SK-N-SH treated with all-trans-retinoic acid at 6 μM for 48 hours (cell line): ENCODE results near the gene PYY.

ENCODE experiments used
- ISL1 ChIP-seq: fragments of 250-450 bp; sonication (Bioruptor Pico); IDR thresholded peaks from 2 replicates; pipeline ENCODE4 v2.1.2; 2022; ENCODE audit warnings: mild to moderate bottlenecking, moderate library complexity
- RARB ChIP-seq: fragments of 250-450 bp; sonication (Bioruptor Pico); IDR thresholded peaks from 2 replicates; pipeline ENCODE4 v1.8.0; 2021; ENCODE audit warnings: mild to moderate bottlenecking, moderate library complexity
- ZFP3 ChIP-seq: fragments of 250-450 bp; sonication (Bioruptor Pico); IDR thresholded peaks from 2 replicates; pipeline ENCODE4 v1.5.0; 2020; ENCODE audit warnings: mild to moderate bottlenecking, moderate library complexity
- TF ChIP-seq, protein P1 (sequence below): fragments of 250-450 bp; sonication (Bioruptor Pico); IDR thresholded peaks from 2 replicates; pipeline ENCODE4 v1.5.1; 2020; ENCODE audit warnings: low read depth, mild to moderate bottlenecking, moderate library complexity
- TF ChIP-seq, protein P2 (sequence below): fragments of 250-450 bp; sonication (Bioruptor Pico); IDR thresholded peaks from 2 replicates; pipeline ENCODE4 v1.5.0; 2020; ENCODE audit warnings: mild to moderate bottlenecking, moderate library complexity

DNA sequence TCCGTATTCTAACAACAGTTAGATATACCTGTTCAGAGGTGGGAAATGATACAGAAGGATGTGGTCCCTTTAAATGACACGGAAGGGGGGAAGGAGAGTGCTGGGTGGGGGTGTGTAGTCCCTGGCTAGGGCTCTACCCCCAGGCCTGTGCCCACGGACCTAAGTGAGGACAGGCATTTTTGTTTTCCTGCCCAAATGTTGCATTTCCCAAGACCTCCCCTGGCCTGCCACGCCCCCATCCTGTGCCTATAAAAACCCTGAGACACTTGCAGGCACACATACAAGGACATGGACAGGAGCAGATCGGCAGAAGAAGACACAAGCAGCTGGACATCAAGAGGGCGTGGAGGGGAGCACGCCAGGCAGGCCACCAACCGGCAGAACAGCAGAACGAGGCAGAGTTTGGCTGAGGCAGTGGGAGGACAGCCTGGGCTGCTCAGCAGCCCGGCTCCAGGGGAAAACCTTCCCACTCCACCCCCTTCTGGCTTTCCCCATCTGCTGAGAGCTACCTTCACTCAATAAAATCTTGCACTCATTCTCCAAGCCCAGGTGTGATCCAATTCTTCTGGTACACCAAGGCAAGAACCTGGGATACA is 33.1 kb downstream of the PYY start:
- TF ChIP-seq, protein P1, sequence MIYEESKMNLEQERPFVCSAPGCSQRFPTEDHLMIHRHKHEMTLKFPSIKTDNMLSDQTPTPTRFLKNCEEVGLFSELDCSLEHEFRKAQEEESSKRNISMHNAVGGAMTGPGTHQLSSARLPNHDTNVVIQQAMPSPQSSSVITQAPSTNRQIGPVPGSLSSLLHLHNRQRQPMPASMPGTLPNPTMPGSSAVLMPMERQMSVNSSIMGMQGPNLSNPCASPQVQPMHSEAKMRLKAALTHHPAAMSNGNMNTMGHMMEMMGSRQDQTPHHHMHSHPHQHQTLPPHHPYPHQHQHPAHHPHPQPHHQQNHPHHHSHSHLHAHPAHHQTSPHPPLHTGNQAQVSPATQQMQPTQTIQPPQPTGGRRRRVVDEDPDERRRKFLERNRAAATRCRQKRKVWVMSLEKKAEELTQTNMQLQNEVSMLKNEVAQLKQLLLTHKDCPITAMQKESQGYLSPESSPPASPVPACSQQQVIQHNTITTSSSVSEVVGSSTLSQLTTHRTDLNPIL (CRISPR knock-in tag), result no peak
- no peak for TF ChIP-seq ISL1 (CRISPR knock-in tag)
- no peak for TF ChIP-seq ZFP3 (CRISPR knock-in tag)
- TF ChIP-seq, protein P2, sequence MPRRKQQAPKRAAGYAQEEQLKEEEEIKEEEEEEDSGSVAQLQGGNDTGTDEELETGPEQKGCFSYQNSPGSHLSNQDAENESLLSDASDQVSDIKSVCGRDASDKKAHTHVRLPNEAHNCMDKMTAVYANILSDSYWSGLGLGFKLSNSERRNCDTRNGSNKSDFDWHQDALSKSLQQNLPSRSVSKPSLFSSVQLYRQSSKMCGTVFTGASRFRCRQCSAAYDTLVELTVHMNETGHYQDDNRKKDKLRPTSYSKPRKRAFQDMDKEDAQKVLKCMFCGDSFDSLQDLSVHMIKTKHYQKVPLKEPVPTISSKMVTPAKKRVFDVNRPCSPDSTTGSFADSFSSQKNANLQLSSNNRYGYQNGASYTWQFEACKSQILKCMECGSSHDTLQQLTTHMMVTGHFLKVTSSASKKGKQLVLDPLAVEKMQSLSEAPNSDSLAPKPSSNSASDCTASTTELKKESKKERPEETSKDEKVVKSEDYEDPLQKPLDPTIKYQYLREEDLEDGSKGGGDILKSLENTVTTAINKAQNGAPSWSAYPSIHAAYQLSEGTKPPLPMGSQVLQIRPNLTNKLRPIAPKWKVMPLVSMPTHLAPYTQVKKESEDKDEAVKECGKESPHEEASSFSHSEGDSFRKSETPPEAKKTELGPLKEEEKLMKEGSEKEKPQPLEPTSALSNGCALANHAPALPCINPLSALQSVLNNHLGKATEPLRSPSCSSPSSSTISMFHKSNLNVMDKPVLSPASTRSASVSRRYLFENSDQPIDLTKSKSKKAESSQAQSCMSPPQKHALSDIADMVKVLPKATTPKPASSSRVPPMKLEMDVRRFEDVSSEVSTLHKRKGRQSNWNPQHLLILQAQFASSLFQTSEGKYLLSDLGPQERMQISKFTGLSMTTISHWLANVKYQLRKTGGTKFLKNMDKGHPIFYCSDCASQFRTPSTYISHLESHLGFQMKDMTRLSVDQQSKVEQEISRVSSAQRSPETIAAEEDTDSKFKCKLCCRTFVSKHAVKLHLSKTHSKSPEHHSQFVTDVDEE (CRISPR knock-in tag), result no peak
- TF ChIP-seq RARB, result no peak
